HTR-8/SVneo (cell line): ENCODE data around the gene MXI1.

ENCODE experiments used
- DNase-seq: peaks from one replicate; pipeline ENCODE4 v3.0.0; 2011; ENCODE audit warnings: low spot score, mixed read lengths; ENCODE audit not compliant: insufficient read length
- FAIRE-seq: peaks from 2 replicates; lab custom pipeline; 2011; peaks lifted over from hg19 to GRCh38; lab: Jason Lieb, UNC

The MXI1 gene

DNA sequence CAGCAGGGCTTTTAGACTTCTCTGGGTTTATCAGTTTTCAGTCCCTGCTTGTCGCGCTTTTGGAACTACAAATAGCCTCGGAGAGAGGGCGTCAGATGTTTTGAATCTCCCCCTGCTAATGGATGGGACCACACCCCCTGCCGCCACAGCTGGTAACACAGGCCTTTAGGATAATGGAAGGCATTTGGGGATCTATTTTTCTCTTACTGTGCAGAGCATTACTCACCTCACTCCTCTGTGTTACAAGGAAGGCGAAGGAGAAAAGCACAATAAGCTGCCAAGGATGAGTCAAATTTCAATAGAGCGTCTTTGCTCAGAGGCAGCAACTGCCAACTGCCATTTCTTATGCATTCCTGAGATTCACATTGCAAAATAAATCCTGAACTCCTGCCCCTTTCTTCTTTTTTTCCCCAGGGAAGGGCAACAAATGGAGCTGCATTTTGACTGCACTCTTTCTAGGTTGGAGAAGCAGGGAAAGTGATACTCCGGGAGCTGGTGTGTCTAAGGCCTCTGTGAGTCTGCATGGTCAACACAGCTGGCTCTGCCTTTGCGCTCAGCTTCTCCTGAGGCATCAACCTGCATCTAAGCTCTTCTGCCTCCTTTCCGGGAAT is 128.8 kb downstream of the MXI1 start:
- peak; percentile 58 for DNase-seq
- no peak for FAIRE-seq
